C4-2B (cell line): ENCODE data around the gene GAS7.
"Not testable (repeated sequence)": the region's sequence is repeated elsewhere in the genome, so short reads cannot be mapped to it uniquely, and the experiment has no call there.

Source experiments
- H3K27ac ChIP-seq: fragments of 450-650 bp; 2 replicates; pipeline ENCODE4 v1.5.1; 2017
- ZFX ChIP-seq: fragments of 450-650 bp; IDR thresholded peaks from 2 replicates; pipeline ENCODE4 v1.6.1; 2017
- TF ChIP-seq, protein P1 (sequence below): fragments of 450-650 bp; conservative IDR thresholded peaks from 2 replicates; pipeline ENCODE4 v1.5.1; 2017; ENCODE audit warnings: mild to moderate bottlenecking

Gene GAS7

DNA sequence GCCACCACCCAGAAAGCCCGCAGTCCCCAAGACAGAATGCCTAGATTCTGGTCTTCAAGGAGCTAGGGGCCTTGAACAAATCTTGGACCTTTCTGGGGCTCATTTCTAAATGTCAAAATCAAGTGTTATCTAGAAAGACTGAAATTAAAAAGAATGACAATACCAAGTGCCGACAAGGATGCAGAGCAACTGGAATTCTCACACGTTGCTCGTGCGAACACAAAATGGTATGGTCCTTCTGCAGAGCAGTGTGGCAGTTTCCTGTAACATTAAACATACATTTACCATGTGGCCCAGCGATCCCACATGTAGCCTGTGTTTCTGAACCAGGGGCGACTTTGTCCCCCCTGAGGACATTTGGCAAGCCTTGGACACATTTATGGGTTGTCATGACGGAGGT is 137.9 kb downstream of the GAS7 start:
- TF ChIP-seq, protein P1, sequence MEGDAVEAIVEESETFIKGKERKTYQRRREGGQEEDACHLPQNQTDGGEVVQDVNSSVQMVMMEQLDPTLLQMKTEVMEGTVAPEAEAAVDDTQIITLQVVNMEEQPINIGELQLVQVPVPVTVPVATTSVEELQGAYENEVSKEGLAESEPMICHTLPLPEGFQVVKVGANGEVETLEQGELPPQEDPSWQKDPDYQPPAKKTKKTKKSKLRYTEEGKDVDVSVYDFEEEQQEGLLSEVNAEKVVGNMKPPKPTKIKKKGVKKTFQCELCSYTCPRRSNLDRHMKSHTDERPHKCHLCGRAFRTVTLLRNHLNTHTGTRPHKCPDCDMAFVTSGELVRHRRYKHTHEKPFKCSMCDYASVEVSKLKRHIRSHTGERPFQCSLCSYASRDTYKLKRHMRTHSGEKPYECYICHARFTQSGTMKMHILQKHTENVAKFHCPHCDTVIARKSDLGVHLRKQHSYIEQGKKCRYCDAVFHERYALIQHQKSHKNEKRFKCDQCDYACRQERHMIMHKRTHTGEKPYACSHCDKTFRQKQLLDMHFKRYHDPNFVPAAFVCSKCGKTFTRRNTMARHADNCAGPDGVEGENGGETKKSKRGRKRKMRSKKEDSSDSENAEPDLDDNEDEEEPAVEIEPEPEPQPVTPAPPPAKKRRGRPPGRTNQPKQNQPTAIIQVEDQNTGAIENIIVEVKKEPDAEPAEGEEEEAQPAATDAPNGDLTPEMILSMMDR: no peak
- no peak for TF ChIP-seq ZFX
- H3K27ac ChIP-seq: no peak overlapping the region

DNA sequence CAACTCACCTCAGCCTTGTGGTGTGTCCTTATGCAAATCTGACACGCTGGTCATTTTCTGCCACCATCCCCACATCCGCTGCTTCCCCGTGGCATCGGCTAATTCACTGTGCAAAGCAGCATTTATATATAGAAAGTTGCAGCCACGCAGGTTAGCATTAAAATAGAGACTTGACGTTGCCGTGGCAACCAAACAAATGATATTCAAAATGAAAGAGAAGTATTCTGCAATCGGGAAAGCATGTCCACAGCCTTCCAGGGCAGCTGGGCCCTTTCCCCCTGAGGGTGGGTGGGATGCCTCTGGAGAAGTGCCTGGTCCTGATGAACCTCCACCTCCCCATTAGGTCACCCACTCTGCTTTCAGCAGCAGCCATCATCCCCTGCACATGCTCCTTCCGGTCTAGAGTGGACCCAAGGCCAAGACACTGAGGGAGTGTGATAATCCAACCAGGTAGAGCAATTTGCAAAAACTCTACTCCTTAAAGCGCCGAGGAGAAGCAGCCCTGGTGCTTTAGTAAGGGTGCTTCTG is 138.7 kb downstream of the GAS7 start:
- no peak overlapping the region for H3K27ac ChIP-seq

DNA sequence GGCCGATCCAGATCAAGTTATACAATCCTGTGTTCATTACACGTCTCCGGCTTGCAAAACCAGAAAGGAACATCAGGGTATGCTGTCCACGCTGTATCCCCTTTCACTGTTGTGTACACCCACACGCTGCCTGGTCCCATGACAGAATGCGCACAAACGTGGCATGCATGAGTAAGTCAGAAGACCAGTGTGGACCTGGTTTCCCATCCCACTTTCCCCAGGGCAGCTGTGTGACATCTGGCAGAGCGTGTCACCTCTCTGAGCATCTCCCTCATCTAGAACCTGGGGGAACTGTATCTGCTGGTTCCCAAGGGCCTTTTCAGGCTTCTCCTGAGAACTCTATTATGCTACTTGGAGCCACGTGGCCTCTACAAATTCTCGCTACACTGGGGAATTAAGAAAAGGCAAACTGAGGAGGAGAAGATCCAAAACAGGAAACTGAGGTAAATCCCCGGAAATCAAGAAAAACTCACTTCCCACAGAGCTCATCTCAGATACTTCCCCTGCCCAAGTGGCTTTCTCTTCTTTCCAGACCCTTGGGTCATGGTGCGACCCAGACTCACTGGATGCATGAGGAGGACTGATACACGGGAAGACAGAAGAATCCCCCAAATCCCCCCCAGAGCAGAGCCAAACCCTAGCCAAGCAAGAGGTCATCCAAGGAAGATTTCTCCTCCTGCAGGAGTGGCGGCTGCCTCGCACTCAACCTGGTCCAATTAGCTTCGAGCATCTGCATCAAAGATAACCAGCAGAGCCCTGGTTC is 139.3 kb downstream of the GAS7 start:
- no peak overlapping the region for H3K27ac ChIP-seq
- no peak for TF ChIP-seq ZFX
- TF ChIP-seq, protein P1: no peak

More for the DNA sequence above, 138.7 kb downstream of the GAS7 start:
- TF ChIP-seq, protein P1: no peak
- no peak for TF ChIP-seq ZFX

DNA sequence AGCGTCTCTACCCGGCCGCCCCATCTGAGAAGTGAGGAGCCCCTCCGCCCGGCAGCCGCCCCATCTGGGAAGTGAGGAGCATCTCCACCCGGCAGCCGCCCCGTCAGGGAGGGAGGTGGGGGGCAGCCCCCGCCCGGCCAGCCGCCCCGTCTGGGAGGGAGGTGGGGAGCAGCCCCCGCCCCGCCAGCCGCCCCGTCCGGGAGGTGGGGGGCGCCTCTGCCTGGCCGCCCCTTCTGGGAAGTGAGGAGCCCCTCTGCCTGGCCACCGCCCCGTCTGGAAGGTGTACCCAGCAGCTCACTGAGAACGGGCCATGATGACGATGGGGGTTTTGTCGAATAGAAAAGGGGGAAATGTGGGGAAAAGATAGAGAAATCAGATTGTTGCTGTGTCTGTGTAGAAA is 140.9 kb downstream of the GAS7 start:
- not testable (repeated sequence) for H3K27ac ChIP-seq

DNA sequence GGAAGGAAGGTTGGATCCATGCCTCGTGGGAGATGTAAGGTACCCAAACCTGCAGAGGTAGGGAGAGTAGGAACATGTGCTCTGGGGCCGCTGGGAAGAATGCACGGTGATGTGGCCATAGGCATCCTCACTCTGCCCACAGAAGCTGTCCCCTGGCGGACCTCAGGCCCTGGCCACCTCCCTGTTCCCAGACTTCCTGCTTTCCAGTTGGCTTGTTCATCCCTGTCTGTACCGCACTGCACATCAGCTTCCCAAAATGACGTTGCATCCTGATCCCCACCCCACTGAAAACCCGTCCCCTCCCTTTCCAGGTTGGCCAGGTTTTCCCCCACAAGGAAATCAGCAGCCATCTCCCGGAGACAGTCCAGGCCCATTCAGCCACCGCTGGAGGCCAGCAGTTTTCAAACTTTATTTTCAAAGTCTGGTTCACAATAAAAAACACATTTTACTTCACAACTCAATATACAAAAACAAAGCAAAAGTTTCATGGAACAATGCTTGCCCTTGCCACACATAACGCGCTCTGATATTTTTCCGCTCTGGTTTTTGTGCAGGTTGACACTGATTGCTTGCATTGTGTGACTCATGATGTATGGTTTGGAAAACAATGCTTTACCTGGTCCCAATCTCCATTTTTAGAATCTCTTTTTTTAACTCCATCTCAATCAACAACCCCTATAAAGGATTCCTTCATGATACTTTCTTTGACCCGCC is 143.0 kb downstream of the GAS7 start:
- H3K27ac ChIP-seq: no peak overlapping the region
- TF ChIP-seq, protein P1: no peak
- TF ChIP-seq ZFX: no peak

DNA sequence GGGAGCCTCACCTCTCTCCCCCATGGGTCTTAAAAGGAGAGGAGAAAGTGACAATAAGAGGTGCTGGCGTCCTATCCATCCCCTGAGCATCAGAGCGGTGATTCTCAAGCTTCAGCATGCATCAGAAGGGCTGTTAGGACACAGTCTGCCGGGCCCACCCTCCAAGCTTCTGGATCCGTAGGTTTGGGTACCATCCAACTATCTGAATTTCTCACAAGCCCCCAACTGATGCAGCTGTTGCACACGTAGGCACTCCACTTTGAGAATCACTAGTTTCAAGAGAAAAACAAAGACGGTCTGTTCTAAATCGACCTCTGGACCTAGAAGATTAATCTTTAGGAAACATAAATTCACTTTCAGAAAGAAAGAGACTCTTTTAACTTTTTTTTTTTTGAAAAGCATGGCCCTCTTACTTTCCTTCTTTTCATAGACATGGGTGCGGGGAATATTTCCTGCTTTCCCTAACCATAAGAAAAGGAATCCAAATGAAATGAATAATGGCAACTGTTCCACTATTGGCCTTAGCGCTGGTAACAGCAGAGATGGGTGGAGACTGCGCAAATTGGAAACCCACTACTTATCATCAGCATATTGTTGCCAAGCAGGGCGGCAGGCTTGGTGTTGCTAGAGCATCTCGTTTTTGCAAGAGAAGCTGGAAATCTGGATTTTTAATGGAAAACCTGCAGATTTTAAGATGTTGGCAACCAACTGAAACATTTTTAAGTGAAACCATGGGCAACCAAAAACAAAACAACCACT is 144.4 kb downstream of the GAS7 start:
- no peak for TF ChIP-seq ZFX
- TF ChIP-seq, protein P1: no peak
- no peak overlapping the region for H3K27ac ChIP-seq

DNA sequence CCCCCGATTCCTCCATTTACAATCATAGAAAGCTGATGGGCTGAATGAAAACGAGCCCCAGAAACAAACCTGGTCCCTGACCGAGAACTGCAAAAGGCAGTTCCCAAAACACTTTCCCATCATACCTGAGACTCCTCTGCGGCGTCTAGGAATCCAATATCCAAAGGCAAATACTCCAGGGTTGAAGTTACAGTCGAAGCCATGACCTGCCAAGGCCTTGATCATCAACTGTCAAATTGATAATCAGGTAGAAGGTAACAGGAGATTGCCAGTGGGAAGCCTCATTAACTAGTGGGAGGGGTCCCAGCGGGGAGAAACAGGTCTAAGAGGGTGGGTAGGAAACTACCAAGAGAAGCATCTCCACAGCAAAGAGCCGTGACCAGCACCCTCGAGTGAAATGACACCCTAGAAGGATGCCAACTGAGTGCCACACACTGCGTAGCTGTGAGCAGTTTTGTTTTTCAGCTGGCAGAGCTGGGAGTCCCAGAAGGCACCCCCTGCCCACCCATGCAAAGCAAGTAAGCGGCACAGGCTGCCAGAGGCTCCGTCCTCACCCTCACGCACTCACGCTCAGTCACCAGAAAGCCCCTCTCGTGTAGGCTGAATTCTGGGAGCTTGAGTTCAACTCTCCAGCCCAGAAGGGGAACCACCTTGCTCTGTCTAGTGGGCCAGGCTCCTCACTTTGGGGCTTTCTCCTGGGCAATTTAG is 146.1 kb downstream of the GAS7 start:
- TF ChIP-seq ZFX: no peak
- TF ChIP-seq, protein P1: no peak
- peak overlapping the region; percentile 25; the same call in 1 of the 2 replicates for H3K27ac ChIP-seq
